Measurements from ENCODE around the gene WNT3A. TPM values are rescaled to one million over a fixed set of nuclear protein-coding genes. Genes with fewer than 3 reads are reported as not detected.

Gene WNT3A
- polyA plus RNA-seq, 1 donor (not counting 4 experiments of a cell fraction or from before 2014, with no cell fraction given): 0.07 TPM

DNA sequence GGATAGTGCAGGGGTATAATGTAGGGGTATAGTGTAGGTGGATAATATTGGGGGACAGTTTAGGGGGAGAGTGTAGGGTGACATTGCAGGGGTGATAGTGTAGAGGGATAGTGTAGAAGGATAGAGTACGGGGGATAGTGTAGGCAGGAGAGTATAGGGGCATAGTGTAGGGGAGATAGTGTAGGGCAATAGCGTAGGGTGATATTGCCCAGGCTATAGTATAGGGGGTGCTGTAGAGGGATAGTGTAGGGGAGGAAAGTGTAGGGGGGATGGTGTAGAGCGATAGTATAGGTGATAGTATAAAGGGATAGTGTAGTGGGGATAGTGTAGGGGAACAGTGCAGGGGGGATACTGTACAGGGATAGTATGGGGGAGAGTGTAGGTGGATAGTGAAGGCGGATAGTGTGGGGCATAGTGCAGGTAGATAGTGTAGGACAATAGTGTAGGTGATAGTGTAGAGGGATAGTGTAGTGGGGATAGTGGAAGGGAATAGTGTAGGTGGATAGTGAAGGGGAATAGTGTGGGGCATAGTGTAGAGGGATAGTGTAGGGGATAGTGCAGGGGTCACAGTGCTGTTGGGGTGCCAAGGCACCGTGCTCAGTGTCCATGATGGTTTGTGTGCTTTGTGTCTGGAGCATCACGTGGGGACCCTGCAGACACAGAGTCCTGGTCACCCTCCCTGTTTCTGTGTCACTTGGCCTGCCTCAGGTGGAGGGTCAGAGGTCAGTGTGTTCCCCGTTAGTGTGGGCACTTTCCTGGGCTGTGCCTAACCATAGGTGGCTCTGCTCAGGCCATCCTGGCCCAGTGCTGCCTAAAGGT, 65.2 kb downstream of the WNT3A start:
- dilution Hi-C loops (cut with MboI; ENCODE audit: extremely low pct_ligation_motif_present, low sequenced_read_pairs): no loop called here
- DNase-seq (ENCODE audit: low read depth, low spot score) (no peak), FAIRE-seq (no peak)
- H2AFZ ChIP-seq (ENCODE audit: control insufficient read depth, low read length): no peak overlapping the region
- no peaks in the 10 kb centered on the region for H3K79me2 ChIP-seq (ENCODE audit: control insufficient read depth, insufficient read depth, low read length)
- no peak overlapping the region for H3K4me3 ChIP-seq (ENCODE audit: control insufficient read depth in 2 of 3, extremely low read depth in 1 of 3, insufficient read depth in 2 of 3, low read depth in 1 of 3, low read length in 3 of 3)
- no peaks in the 10 kb centered on the region for H3K4me1 ChIP-seq (ENCODE audit: control insufficient read depth, extremely low read depth, insufficient read depth, low read length)
- H3K9ac ChIP-seq (ENCODE audit: control insufficient read depth, extremely low read depth, insufficient read depth, low read length): no peak overlapping the region
- no peaks in the 10 kb centered on the region for H3K9me1 ChIP-seq (ENCODE audit: control insufficient read depth, extremely low read depth, insufficient read depth, low read length)
- H3K27ac ChIP-seq (ENCODE audit: control insufficient read depth, insufficient read depth, low read length): no peak overlapping the region
- no peak for TF ChIP-seq EZH2 (IDR thresholded peaks at IDR 0.05; ENCODE audit: low read length)
- TF ChIP-seq, protein P1, sequence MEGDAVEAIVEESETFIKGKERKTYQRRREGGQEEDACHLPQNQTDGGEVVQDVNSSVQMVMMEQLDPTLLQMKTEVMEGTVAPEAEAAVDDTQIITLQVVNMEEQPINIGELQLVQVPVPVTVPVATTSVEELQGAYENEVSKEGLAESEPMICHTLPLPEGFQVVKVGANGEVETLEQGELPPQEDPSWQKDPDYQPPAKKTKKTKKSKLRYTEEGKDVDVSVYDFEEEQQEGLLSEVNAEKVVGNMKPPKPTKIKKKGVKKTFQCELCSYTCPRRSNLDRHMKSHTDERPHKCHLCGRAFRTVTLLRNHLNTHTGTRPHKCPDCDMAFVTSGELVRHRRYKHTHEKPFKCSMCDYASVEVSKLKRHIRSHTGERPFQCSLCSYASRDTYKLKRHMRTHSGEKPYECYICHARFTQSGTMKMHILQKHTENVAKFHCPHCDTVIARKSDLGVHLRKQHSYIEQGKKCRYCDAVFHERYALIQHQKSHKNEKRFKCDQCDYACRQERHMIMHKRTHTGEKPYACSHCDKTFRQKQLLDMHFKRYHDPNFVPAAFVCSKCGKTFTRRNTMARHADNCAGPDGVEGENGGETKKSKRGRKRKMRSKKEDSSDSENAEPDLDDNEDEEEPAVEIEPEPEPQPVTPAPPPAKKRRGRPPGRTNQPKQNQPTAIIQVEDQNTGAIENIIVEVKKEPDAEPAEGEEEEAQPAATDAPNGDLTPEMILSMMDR (optimal IDR thresholded peaks at IDR 0.05 in 1 of 3, IDR thresholded peaks at IDR 0.05 in 1 of 3, conservative IDR thresholded peaks at IDR 0.05 in 1 of 3; ENCODE audit: extremely low read depth in 1 of 3, insufficient read depth in 2 of 3, low read length in 3 of 3): no peak
- no peaks in the 10 kb centered on the region for H4K20me1 ChIP-seq (ENCODE audit: control insufficient read depth, extremely low read depth, insufficient read depth, low read length)
- no peaks in the 10 kb centered on the region for H3K36me3 ChIP-seq (ENCODE audit: control insufficient read depth in 2 of 2, extremely low read depth in 1 of 2, insufficient read depth in 2 of 2, low read length in 2 of 2)
- no peaks in the 10 kb centered on the region for H3K9me3 ChIP-seq (ENCODE audit: control insufficient read depth, low read depth, low read length)
- H3K27me3 ChIP-seq (ENCODE audit: control insufficient read depth, extremely low read depth, insufficient read depth, low read length): peaks cover 5% of the 10 kb centered on the region
- no peak overlapping the region for H3K4me2 ChIP-seq (ENCODE audit: control insufficient read depth, extremely low read depth, insufficient read depth, low read depth, low read length)

DNA sequence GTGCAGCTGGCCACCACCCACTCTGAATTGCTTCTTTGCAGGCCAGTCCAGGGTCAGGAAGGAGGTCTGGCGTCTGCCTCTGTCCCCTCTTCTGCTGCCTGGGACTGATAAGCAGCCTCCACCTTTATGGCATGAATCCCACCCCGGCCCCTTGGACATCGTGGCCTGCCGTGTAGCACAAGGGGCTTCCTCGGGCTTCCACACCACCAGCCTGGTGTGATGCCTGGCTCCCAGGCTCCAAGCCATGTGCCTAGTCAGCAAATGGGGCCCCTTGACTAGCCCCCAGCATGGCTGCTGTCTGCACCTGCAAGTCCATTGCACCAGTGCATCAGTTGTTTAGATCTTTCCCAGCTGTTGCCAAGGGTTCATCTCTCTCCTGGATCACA, 65.9 kb downstream of the WNT3A start:
- Histone ChIP-seq H3K4me3 (ENCODE audit: control insufficient read depth in 2 of 3, extremely low read depth in 1 of 3, insufficient read depth in 2 of 3, low read depth in 1 of 3, low read length in 3 of 3) (no peak overlapping the region), H3K4me1 (ENCODE audit: control insufficient read depth, extremely low read depth, insufficient read depth, low read length) (no peaks in the 10 kb centered on the region), H3K9me1 (ENCODE audit: control insufficient read depth, extremely low read depth, insufficient read depth, low read length) (no peaks in the 10 kb centered on the region), H4K20me1 (ENCODE audit: control insufficient read depth, extremely low read depth, insufficient read depth, low read length) (no peaks in the 10 kb centered on the region), H3K27ac (ENCODE audit: control insufficient read depth, insufficient read depth, low read length) (no peak overlapping the region), H3K4me2 (ENCODE audit: control insufficient read depth, extremely low read depth, insufficient read depth, low read depth, low read length) (no peak overlapping the region), H3K9me3 (ENCODE audit: control insufficient read depth, low read depth, low read length) (no peaks in the 10 kb centered on the region), H3K9ac (ENCODE audit: control insufficient read depth, extremely low read depth, insufficient read depth, low read length) (no peak overlapping the region), H2AFZ (ENCODE audit: control insufficient read depth, low read length) (no peak overlapping the region), H3K79me2 (ENCODE audit: control insufficient read depth, insufficient read depth, low read length) (no peaks in the 10 kb centered on the region), H3K36me3 (ENCODE audit: control insufficient read depth in 2 of 2, extremely low read depth in 1 of 2, insufficient read depth in 2 of 2, low read length in 2 of 2) (no peaks in the 10 kb centered on the region), H3K27me3 (ENCODE audit: control insufficient read depth, extremely low read depth, insufficient read depth, low read length) (no peaks in the 10 kb centered on the region)
- TF ChIP-seq, protein P1 (optimal IDR thresholded peaks at IDR 0.05 in 1 of 3, IDR thresholded peaks at IDR 0.05 in 1 of 3, conservative IDR thresholded peaks at IDR 0.05 in 1 of 3; ENCODE audit: extremely low read depth in 1 of 3, insufficient read depth in 2 of 3, low read length in 3 of 3): no peak
- no peak for TF ChIP-seq EZH2 (IDR thresholded peaks at IDR 0.05; ENCODE audit: low read length)
- FAIRE-seq (no peak), DNase-seq (ENCODE audit: low read depth, low spot score) (no peak)
- dilution Hi-C loops (cut with MboI; ENCODE audit: extremely low pct_ligation_motif_present, low sequenced_read_pairs): no loop called here

All from keratinocyte (primary cell).